HL-60 (cell line): ENCODE measurements around the gene STK40.

Experiments used
- DNase-seq, 2 experiments: peaks; one replicate each; pipeline ENCODE4 v3.0.0-alpha.2; 2010 to 2020; ENCODE audit warnings: low read depth in 1 of 2, low spot score in 1 of 2
- H3K27ac ChIP-seq: fragments of 250-450 bp; sonication (Bioruptor Pico); replicated peaks from 2 replicates; pipeline ENCODE4 v1.5.1; 2020; ENCODE audit warnings: mild to moderate bottlenecking, moderate library complexity
- H3K27me3 ChIP-seq: fragments of 250-450 bp; sonication (Bioruptor Pico); 2 replicates; pipeline ENCODE4 v1.5.1; 2021; ENCODE audit warnings: mild to moderate bottlenecking, moderate library complexity; ENCODE audit not compliant: insufficient read depth, poor library complexity, severe bottlenecking
- H3K4me3 ChIP-seq: replicated peaks from 2 replicates; pipeline ENCODE4 v1.5.1; 2011; ENCODE audit warnings: mild to moderate bottlenecking, control low read depth, low read length; ENCODE audit not compliant: insufficient read depth
- GABPA ChIP-seq: IDR thresholded peaks from 2 replicates; pipeline ENCODE4 v1.6.1; 2012; ENCODE audit warnings: low read depth
- POLR2AphosphoS5 ChIP-seq: IDR thresholded peaks from 2 replicates; pipeline ENCODE4 v1.6.1; 2012; ENCODE audit warnings: low read depth
- SPI1 ChIP-seq: IDR thresholded peaks from 2 replicates; pipeline ENCODE4 v1.6.1; 2012; ENCODE audit warnings: low read depth, mild to moderate bottlenecking, borderline replicate concordance
- TF ChIP-seq, protein P1 (sequence below): IDR thresholded peaks from 2 replicates; pipeline ENCODE4 v1.6.1; 2012; ENCODE audit warnings: low read depth; ENCODE audit not compliant: insufficient replicate concordance
- TF ChIP-seq, protein P2 (sequence below): IDR thresholded peaks from one replicate; pipeline ENCODE4 v1.5.1; 2011; ENCODE audit warnings: low read length, control low read depth, inconsistent platforms; ENCODE audit not compliant: insufficient read depth

STK40 gene

DNA sequence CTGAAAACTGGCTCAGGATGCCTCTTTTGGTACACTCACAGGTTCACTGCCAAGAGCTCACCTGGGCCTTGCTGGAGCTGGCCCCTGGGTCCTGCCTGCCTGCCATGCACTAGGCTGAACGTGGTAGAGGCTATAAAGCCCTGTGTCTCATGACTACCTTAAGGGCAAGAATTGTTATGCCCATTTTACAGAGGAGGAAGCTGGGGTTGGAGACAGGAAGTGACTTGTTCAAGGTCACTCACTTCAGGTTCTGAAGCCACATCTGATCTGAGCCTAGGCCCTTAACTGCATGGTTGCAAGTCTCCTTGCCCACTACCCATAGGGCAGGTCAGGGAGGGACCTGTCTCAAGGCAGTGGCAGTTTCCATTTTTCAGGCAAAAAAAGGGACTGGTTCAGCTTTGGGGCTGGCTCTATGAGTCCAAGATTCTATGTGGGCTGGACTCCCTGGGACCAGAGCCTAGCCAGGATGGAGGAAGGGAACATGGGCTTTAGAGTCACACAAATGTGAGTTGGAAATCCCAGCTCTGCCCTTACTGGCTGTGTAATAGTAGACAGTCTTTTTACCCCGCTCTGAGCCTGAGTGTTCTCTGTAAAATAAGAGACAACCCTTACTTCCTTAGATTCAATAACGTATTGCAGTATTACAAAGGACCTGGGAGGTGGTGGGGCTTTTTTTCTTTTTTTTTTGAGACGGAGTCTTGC is 7.8 kb downstream of the STK40 start:
- TF ChIP-seq POLR2AphosphoS5 (no peak), GABPA (no peak), SPI1 (no peak)
- TF ChIP-seq, protein P1, sequence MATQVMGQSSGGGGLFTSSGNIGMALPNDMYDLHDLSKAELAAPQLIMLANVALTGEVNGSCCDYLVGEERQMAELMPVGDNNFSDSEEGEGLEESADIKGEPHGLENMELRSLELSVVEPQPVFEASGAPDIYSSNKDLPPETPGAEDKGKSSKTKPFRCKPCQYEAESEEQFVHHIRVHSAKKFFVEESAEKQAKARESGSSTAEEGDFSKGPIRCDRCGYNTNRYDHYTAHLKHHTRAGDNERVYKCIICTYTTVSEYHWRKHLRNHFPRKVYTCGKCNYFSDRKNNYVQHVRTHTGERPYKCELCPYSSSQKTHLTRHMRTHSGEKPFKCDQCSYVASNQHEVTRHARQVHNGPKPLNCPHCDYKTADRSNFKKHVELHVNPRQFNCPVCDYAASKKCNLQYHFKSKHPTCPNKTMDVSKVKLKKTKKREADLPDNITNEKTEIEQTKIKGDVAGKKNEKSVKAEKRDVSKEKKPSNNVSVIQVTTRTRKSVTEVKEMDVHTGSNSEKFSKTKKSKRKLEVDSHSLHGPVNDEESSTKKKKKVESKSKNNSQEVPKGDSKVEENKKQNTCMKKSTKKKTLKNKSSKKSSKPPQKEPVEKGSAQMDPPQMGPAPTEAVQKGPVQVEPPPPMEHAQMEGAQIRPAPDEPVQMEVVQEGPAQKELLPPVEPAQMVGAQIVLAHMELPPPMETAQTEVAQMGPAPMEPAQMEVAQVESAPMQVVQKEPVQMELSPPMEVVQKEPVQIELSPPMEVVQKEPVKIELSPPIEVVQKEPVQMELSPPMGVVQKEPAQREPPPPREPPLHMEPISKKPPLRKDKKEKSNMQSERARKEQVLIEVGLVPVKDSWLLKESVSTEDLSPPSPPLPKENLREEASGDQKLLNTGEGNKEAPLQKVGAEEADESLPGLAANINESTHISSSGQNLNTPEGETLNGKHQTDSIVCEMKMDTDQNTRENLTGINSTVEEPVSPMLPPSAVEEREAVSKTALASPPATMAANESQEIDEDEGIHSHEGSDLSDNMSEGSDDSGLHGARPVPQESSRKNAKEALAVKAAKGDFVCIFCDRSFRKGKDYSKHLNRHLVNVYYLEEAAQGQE, result no peak
- TF ChIP-seq, protein P2, sequence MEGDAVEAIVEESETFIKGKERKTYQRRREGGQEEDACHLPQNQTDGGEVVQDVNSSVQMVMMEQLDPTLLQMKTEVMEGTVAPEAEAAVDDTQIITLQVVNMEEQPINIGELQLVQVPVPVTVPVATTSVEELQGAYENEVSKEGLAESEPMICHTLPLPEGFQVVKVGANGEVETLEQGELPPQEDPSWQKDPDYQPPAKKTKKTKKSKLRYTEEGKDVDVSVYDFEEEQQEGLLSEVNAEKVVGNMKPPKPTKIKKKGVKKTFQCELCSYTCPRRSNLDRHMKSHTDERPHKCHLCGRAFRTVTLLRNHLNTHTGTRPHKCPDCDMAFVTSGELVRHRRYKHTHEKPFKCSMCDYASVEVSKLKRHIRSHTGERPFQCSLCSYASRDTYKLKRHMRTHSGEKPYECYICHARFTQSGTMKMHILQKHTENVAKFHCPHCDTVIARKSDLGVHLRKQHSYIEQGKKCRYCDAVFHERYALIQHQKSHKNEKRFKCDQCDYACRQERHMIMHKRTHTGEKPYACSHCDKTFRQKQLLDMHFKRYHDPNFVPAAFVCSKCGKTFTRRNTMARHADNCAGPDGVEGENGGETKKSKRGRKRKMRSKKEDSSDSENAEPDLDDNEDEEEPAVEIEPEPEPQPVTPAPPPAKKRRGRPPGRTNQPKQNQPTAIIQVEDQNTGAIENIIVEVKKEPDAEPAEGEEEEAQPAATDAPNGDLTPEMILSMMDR, result no peak
- Histone ChIP-seq H3K27me3 (no peaks in the 10 kb centered on the region), H3K4me3 (no peak overlapping the region), H3K27ac (no peak overlapping the region)
- DNase-seq, result no peak

DNA sequence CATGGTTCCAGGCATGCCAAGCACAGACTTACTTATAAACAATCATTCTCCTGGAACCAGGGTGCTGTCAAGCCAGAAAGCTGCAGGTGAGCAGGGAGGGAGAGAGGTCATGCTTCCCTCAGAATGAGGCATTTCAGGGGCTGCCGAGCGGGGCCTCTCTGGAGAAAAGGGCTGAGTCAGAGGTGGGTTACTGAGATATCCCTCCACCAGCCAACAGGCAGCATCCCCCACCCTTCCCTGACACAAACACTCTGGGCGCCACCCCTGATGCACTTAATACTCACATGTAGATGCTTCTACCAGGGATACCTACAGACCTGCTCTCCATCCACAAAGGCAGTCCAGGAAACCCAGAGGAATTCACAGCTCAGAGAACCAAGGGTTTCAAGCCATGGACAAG is 13.1 kb downstream of the STK40 start:
- H3K27me3 ChIP-seq, result no peaks in the 10 kb centered on the region
- peak overlapping the region; percentile 87 for H3K27ac ChIP-seq
- no peak for DNase-seq
- H3K4me3 ChIP-seq, result no peak overlapping the region
- TF ChIP-seq SPI1 (no peak), GABPA (no peak), POLR2AphosphoS5 (no peak)
- TF ChIP-seq, protein P2, result no peak
- TF ChIP-seq, protein P1, result no peak

DNA sequence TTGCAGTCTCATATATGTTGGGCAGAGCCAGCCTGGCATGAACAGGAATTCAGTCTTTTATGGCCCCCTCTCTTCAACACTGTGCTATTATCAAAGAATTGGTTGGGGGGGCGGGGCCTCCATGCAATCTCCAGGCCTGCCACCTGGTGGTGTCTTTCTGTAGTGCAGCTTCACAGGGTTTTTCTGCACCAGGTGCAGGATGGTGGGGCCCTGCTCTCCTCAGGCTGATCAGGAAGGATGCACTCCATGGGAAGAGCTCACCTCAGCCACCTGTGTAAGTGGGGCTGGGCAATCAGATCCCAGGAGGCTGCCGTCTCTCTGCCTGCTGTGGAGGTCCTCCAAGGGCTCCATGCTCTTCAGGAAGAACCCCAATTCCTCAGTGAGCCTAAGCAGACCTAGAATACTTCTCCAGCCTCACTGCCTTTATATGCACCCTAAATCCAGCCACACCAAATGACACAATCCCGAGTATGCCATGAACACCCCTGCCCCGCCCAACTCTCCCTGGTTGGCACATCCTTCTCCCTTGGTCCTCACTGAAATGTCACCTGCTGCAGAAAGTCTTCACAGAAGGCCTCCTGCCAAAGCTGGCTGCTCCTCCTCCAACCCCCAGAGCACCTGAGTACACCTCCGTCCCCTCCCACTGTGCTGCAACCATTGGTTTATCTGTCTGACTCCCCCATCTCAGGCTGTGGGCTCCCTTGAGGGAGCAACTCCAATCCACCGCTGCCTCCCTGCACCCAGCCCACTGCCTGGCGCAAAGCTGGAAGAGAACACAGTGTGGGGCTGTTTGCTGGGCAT is 16.5 kb downstream of the STK40 start:
- H3K27me3 ChIP-seq, result no peaks in the 10 kb centered on the region
- no peak overlapping the region for H3K4me3 ChIP-seq
- peak in 1 of 2 experiments; percentile 74 for DNase-seq
- no peak overlapping the region for H3K27ac ChIP-seq
- TF ChIP-seq, protein P2, result peak; percentile 82
- TF ChIP-seq, protein P1, result no peak
